Subcutaneous adipose tissue (tissue), 4 donors: ENCODE results near the gene GLRX5. TPM values are rescaled to one million over a fixed set of nuclear protein-coding genes. Genes with fewer than 3 reads are reported as not detected.

Experiments
- total RNA-seq, 4 donors: library from RNA; depleted of rRNA; stranded (reverse); fragments of >200 nt; gene quantifications; one replicate each; pipeline ENCODE4 v1.1.0, GENCODE V29; 2016
- TF ChIP-seq, protein P1 (sequence below): fragments of 450-650 bp; IDR thresholded peaks from one replicate; pipeline ENCODE4 v1.5.1; 2016; ENCODE audit warnings: low read depth, mild to moderate bottlenecking, control low read depth, antibody characterized with exemption, moderate library complexity

The GLRX5 gene
- total RNA-seq, 4 donors from 2014 or later = 17.7 to 48.8 (median 20.5) TPM

DNA sequence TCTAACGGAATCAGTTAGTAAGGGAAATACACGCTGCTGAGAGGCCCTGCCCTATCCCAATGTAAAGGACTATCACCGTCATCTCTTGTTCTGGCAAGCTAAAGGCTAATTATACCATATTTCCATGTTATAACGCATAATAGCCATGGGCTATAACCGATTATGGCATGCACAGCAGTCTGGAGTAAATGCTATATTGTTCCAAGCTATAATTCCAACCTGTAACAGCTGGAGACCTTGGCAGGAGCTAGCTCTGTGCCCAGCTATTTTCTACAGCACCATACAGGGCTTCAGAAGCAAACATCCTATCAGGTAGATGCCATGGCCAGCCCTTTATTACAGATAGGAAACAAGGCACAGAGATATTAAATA lies 44.7 kb upstream of the GLRX5 start:
- TF ChIP-seq, protein P1, sequence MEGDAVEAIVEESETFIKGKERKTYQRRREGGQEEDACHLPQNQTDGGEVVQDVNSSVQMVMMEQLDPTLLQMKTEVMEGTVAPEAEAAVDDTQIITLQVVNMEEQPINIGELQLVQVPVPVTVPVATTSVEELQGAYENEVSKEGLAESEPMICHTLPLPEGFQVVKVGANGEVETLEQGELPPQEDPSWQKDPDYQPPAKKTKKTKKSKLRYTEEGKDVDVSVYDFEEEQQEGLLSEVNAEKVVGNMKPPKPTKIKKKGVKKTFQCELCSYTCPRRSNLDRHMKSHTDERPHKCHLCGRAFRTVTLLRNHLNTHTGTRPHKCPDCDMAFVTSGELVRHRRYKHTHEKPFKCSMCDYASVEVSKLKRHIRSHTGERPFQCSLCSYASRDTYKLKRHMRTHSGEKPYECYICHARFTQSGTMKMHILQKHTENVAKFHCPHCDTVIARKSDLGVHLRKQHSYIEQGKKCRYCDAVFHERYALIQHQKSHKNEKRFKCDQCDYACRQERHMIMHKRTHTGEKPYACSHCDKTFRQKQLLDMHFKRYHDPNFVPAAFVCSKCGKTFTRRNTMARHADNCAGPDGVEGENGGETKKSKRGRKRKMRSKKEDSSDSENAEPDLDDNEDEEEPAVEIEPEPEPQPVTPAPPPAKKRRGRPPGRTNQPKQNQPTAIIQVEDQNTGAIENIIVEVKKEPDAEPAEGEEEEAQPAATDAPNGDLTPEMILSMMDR = no peak

DNA sequence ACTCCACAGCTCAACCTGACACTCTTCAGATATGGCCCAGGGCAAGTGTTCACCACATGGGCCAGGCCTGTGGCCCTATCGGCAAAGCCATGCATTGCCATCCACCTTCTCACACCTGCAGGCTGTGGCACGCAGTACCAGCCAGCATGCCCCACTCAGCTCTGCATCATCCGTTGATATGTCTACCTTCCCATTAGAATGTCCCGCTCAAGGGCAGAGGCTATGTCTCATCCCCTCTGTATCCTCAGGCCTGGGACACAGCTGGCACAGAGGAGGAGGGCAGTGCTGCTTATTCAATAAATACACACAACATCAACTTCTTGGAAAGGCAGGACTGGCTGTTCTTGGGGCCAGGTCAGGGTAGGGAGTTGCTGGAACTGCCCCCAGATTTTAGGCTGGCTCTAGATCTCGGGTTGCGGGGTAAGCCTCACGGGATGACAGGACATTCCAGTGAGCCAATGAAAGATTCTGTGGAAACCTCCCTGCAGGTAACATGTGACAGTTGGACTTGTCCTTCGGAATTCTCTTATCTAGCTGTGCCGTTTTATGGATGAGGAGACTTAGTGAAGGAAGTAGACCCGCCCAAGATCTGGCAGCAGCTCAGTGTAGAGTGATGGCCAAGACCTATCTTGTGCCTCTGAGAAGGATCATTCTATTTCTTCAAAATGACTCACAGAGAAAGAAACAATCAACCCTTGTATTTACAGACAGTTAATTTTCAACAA lies 44.0 kb upstream of the GLRX5 start:
- TF ChIP-seq, protein P1 = no peak

DNA sequence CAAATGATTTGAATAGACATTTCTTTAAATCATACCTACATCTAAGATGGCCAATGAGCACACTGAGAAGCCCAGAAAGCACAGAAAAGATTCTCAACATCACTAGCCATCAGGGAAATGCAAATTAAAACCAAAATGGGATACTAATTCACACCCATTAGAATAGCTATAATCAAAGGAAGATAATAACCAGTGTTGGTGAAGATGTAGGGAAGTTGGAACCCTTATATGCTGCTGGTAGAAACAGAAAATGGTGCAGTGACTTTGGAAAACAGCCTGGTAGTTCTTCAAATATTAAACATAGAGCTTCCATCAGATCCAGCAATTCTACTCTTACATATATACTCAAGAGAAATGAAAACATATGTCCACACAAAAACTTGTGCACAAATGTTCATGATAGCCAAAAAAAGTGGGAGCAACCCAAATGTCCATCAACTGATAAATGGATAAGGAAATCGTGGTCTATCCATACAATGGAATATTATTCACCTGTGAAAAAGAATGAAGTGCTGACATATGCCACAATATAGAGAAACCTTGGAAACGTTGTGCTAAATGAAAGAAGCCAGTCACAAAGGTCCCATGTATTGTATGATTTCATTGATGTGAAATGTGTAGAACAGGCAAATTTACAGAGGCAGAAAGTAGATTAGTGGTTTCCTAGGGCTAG lies 42.8 kb upstream of the GLRX5 start:
- TF ChIP-seq, protein P1 = no peak

DNA sequence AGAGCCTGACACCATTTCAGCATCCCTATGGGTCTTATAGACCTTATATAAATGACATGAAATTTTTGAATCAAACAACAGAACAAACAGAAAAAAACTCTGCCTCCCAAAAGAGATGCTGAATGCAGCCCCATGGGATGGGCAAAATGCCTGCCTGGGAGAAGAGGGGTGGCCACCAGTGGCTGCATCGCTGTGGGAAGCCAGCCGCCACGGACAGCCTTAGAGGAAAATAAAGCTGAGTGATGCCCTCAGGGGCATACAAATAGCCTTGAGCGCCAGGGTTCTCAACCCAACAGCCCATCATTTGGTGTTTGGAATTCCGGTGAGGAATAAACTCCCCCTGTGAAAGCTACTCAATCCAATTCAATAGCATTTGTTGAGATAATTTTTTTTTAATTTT lies 41.3 kb upstream of the GLRX5 start:
- TF ChIP-seq, protein P1 = no peak

DNA sequence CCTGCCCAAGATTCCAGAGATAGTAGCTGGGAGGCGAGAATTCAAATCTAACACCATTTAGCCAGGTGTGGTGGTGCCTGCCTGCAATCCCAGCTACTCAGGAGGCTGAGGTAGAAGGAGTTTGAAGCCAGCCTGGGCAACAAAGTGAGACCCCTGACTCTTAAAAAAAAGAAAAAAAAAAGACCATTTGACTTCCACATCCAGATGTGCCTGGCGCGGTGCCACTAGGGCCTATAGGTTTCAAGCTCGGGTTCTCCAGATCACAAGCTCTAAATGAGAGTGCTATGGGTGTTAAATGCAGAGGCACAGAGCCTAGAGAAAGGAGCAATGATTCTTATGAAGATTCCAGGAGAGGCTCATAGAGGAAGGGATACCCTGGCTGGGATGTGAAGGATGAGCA lies 40.9 kb upstream of the GLRX5 start:
- TF ChIP-seq, protein P1 = no peak

DNA sequence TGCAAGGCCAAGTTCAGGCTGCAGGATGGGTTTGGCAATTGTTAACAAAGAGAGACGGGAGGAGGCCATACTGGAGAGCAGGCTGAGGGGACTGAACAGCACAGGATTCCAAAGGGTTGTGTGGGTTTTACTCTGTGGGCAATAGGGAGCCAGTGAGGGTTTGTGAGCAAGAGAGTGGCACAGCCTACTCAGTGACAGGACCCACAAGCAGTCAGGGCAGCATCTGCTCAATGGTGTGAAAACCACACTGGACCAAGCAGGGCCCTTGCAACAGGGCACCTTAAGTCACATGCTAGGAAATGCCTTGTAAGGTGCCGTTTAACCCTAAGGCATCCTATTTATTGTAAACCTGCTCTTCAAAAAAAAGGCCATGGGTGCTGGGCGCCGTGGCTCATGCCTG lies 40.4 kb upstream of the GLRX5 start:
- TF ChIP-seq, protein P1 = no peak

DNA sequence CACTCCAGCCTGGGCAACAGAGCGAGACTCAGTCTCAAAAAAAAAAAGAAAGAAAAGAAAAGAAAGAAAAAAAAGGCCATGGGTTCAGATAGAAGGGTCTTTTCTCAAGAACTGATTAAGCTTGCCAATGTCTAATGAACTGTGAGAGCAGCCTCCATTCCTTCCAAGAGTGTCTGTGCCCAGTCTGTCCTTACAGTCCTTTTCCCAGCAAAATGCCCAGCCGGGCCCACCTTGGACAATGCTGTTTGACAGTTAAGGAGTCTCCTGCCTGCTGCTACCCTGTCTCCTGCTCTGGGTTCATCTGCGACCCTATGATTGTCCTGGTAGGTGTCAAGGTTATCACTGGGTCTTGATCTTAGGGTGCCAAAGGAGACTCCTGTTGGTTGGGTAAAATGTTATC lies 39.8 kb upstream of the GLRX5 start:
- TF ChIP-seq, protein P1 = no peak
